HEK293 (cell line): ENCODE data around the gene MEFV.
A peak's percentile ranks its signal among the peaks of the same experiment; 100 is the strongest.

Experiments used
- PRDM10 ChIP-seq: fragments of 450-650 bp; formaldehyde crosslinking; IDR thresholded peaks from 2 replicates; pipeline ENCODE4 v1.5.1; 2016; ENCODE audit warnings: missing biosample characterization, missing genetic modification characterization
- PRDM4 ChIP-seq: fragments of 450-650 bp; formaldehyde crosslinking; IDR thresholded peaks from 2 replicates; pipeline ENCODE4 v1.5.1; 2017; ENCODE audit warnings: missing biosample characterization, missing genetic modification characterization
- SCRT1 ChIP-seq: fragments of 450-650 bp; formaldehyde crosslinking; IDR thresholded peaks from 2 replicates; pipeline ENCODE4 v1.5.1; 2016; ENCODE audit warnings: missing biosample characterization, missing genetic modification characterization, borderline replicate concordance
- SCRT2 ChIP-seq: fragments of 450-650 bp; formaldehyde crosslinking; IDR thresholded peaks from 2 replicates; pipeline ENCODE4 v1.5.1; 2016; ENCODE audit warnings: missing biosample characterization, missing genetic modification characterization
- SETDB1 ChIP-seq: IDR thresholded peaks from one replicate; pipeline ENCODE4 v1.6.1; 2017; ENCODE audit warnings: mild to moderate bottlenecking, low read length, moderate library complexity, mixed read lengths; ENCODE audit not compliant: insufficient read length
- SP3 ChIP-seq: fragments of 450-650 bp; formaldehyde crosslinking; IDR thresholded peaks from 2 replicates; pipeline ENCODE4 v1.5.1; 2016; ENCODE audit warnings: missing biosample characterization, missing genetic modification characterization
- TRIM28 ChIP-seq: IDR thresholded peaks from 2 replicates; pipeline ENCODE4 v1.6.1; 2011; ENCODE audit warnings: low read length, control low read depth, borderline replicate concordance
- ZBTB17 ChIP-seq: fragments of 450-650 bp; formaldehyde crosslinking; IDR thresholded peaks from 2 replicates; pipeline ENCODE4 v1.5.1; 2016; ENCODE audit warnings: missing biosample characterization, missing genetic modification characterization
- ZNF138 ChIP-seq: fragments of 450-650 bp; formaldehyde crosslinking; IDR thresholded peaks from 2 replicates; pipeline ENCODE4 v1.5.1; 2016; ENCODE audit warnings: missing biosample characterization, missing genetic modification characterization, borderline replicate concordance
- ZNF23 ChIP-seq: fragments of 450-650 bp; formaldehyde crosslinking; IDR thresholded peaks from 2 replicates; pipeline ENCODE4 v1.5.1; 2016; ENCODE audit warnings: missing biosample characterization, missing genetic modification characterization, borderline replicate concordance
- ZNF433 ChIP-seq: fragments of 450-650 bp; formaldehyde crosslinking; IDR thresholded peaks from 2 replicates; pipeline ENCODE4 v1.5.1; 2016; ENCODE audit warnings: missing biosample characterization, missing genetic modification characterization, low read depth
- ZNF548 ChIP-seq: fragments of 450-650 bp; formaldehyde crosslinking; IDR thresholded peaks from 2 replicates; pipeline ENCODE4 v1.5.1; 2016; ENCODE audit warnings: missing biosample characterization, missing genetic modification characterization
- ZNF623 ChIP-seq: fragments of 450-650 bp; formaldehyde crosslinking; IDR thresholded peaks from 2 replicates; pipeline ENCODE4 v1.5.1; 2016; ENCODE audit warnings: missing biosample characterization, missing genetic modification characterization
- ZNF76 ChIP-seq: fragments of 450-650 bp; formaldehyde crosslinking; IDR thresholded peaks from 2 replicates; pipeline ENCODE4; 2016; ENCODE audit warnings: low read depth, missing biosample characterization, missing genetic modification characterization, borderline replicate concordance
- ZNF777 ChIP-seq: fragments of 450-650 bp; formaldehyde crosslinking; IDR thresholded peaks from 2 replicates; pipeline ENCODE4 v1.5.1; 2017; ENCODE audit warnings: missing biosample characterization, missing genetic modification characterization, borderline replicate concordance
- ZNF785 ChIP-seq: fragments of 450-650 bp; formaldehyde crosslinking; IDR thresholded peaks from 2 replicates; pipeline ENCODE4 v1.5.1; 2016; ENCODE audit warnings: missing biosample characterization, missing genetic modification characterization
- ZSCAN30 ChIP-seq: fragments of 450-650 bp; IDR thresholded peaks from 2 replicates; pipeline ENCODE4 v1.5.1; 2018; ENCODE audit warnings: missing biosample characterization, mild to moderate bottlenecking, missing genetic modification characterization, moderate library complexity
- TF ChIP-seq, protein P1 (sequence below): fragments of 450-650 bp; formaldehyde crosslinking; IDR thresholded peaks from 2 replicates; pipeline ENCODE4 v1.5.1; 2016; ENCODE audit warnings: missing biosample characterization, missing genetic modification characterization
- TF ChIP-seq, protein P2 (sequence below): fragments of 450-650 bp; formaldehyde crosslinking; IDR thresholded peaks from 2 replicates; pipeline ENCODE4 v1.5.1; 2016; ENCODE audit warnings: missing biosample characterization, missing genetic modification characterization
- TF ChIP-seq, protein P3 (sequence below): fragments of 450-650 bp; formaldehyde crosslinking; IDR thresholded peaks from 2 replicates; pipeline ENCODE4 v1.5.1; 2016; ENCODE audit warnings: missing biosample characterization, missing genetic modification characterization
- TF ChIP-seq, protein P4 (sequence below): fragments of 450-650 bp; formaldehyde crosslinking; IDR thresholded peaks from 2 replicates; pipeline ENCODE4 v1.5.1; 2016; ENCODE audit warnings: missing biosample characterization, missing genetic modification characterization
- TF ChIP-seq, protein P5 (sequence below): fragments of 450-650 bp; formaldehyde crosslinking; IDR thresholded peaks from 2 replicates; pipeline ENCODE4 v1.5.1; 2016; ENCODE audit warnings: missing biosample characterization, missing genetic modification characterization

MEFV gene

DNA sequence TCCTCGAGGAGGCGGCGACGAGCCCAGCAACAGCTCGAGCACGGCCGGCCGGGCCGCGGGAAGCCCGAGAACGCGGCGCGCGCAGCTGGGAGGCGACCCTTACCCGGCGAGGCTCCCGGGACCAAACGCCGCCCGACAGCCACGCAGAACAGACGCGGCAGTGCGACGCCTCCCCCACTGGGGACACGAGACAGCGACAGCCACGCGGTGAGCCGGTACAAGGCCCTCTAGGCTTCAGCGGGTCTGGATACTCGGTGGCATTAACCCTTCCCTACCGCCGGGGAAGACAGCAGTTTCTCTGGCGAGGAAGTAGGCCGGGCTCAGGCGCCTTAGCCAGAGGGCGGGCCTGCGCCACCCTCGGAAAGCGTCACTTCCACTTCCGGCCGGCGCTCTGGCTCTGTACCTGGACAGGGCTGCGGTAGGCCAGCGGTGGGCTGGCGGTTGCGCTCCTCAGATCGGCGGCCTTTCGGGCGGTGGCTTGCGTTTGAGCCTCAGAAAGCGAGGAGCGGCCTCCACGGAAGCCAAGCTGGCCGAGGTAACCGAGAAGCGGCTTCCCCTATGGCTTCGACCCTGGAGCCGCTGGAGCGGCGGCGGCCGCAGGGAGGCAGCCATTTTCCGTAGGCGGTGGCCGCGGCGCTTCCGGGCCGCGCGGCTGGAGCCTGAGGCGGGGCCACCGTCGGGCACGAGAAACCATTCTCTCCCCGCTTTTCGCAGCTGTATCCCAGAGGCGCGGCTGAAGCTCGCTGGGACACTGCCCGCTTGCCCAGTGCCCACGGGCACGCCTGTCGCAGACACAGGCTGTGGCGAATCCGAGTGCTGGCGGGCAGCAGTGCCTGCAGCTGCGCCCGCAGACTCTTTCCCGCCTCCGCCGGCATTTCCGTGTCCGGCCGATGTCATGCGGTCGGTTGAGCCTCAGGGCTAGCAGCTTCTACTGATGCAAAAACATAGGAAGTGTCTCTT is 49.0 kb upstream of the MEFV start, which contains the start of the genes TIGD7 and ZNF75A (continued):
- TF ChIP-seq PRDM10 (0 out of 2 replicates have a peak, but pooled peaks have one; percentile 6), SCRT1 (no peak), SETDB1 (peak; percentile 87), SP3 (tag by site-specific recombination) (peak; percentile 73), ZNF76 (tag by site-specific recombination) (peak; percentile 36; the same call in 1 of the 2 replicates), TRIM28 (peak; percentile 51; the same call in 1 of the 2 replicates), ZNF138 (tag by site-specific recombination) (no peak), ZNF623 (tag by site-specific recombination) (no peak), PRDM4 (tag by site-specific recombination) (peak; percentile 49; the same call in 1 of the 2 replicates), ZSCAN30 (tag by site-specific recombination) (peak; percentile 85), ZBTB17 (peak; percentile 77), ZNF433 (tag by site-specific recombination) (no peak), ZNF23 (no peak), SCRT2 (tag by site-specific recombination) (peak; percentile 33; the same call in 1 of the 2 replicates), ZNF777 (tag by site-specific recombination) (peak; percentile 45; the same call in 1 of the 2 replicates), ZNF548 (peak; percentile 68; the same call in 1 of the 2 replicates), ZNF785 (tag by site-specific recombination) (0 out of 2 replicates have a peak, but pooled peaks have one; percentile 36)
- TF ChIP-seq, protein P1, sequence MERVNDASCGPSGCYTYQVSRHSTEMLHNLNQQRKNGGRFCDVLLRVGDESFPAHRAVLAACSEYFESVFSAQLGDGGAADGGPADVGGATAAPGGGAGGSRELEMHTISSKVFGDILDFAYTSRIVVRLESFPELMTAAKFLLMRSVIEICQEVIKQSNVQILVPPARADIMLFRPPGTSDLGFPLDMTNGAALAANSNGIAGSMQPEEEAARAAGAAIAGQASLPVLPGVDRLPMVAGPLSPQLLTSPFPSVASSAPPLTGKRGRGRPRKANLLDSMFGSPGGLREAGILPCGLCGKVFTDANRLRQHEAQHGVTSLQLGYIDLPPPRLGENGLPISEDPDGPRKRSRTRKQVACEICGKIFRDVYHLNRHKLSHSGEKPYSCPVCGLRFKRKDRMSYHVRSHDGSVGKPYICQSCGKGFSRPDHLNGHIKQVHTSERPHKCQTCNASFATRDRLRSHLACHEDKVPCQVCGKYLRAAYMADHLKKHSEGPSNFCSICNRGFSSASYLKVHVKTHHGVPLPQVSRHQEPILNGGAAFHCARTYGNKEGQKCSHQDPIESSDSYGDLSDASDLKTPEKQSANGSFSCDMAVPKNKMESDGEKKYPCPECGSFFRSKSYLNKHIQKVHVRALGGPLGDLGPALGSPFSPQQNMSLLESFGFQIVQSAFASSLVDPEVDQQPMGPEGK (tag by site-specific recombination) = no peak
- TF ChIP-seq, protein P2, sequence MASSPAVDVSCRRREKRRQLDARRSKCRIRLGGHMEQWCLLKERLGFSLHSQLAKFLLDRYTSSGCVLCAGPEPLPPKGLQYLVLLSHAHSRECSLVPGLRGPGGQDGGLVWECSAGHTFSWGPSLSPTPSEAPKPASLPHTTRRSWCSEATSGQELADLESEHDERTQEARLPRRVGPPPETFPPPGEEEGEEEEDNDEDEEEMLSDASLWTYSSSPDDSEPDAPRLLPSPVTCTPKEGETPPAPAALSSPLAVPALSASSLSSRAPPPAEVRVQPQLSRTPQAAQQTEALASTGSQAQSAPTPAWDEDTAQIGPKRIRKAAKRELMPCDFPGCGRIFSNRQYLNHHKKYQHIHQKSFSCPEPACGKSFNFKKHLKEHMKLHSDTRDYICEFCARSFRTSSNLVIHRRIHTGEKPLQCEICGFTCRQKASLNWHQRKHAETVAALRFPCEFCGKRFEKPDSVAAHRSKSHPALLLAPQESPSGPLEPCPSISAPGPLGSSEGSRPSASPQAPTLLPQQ (tag by site-specific recombination) = peak; percentile 53
- TF ChIP-seq, protein P3, sequence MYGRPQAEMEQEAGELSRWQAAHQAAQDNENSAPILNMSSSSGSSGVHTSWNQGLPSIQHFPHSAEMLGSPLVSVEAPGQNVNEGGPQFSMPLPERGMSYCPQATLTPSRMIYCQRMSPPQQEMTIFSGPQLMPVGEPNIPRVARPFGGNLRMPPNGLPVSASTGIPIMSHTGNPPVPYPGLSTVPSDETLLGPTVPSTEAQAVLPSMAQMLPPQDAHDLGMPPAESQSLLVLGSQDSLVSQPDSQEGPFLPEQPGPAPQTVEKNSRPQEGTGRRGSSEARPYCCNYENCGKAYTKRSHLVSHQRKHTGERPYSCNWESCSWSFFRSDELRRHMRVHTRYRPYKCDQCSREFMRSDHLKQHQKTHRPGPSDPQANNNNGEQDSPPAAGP (tag by site-specific recombination) = 0 out of 2 replicates have a peak, but pooled peaks have one; percentile 33
- TF ChIP-seq, protein P4, sequence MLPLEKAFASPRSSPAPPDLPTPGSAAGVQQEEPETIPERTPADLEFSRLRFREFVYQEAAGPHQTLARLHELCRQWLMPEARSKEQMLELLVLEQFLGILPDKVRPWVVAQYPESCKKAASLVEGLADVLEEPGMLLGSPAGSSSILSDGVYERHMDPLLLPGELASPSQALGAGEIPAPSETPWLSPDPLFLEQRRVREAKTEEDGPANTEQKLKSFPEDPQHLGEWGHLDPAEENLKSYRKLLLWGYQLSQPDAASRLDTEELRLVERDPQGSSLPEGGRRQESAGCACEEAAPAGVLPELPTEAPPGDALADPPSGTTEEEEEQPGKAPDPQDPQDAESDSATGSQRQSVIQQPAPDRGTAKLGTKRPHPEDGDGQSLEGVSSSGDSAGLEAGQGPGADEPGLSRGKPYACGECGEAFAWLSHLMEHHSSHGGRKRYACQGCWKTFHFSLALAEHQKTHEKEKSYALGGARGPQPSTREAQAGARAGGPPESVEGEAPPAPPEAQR (tag by site-specific recombination) = no peak
- TF ChIP-seq, protein P5, sequence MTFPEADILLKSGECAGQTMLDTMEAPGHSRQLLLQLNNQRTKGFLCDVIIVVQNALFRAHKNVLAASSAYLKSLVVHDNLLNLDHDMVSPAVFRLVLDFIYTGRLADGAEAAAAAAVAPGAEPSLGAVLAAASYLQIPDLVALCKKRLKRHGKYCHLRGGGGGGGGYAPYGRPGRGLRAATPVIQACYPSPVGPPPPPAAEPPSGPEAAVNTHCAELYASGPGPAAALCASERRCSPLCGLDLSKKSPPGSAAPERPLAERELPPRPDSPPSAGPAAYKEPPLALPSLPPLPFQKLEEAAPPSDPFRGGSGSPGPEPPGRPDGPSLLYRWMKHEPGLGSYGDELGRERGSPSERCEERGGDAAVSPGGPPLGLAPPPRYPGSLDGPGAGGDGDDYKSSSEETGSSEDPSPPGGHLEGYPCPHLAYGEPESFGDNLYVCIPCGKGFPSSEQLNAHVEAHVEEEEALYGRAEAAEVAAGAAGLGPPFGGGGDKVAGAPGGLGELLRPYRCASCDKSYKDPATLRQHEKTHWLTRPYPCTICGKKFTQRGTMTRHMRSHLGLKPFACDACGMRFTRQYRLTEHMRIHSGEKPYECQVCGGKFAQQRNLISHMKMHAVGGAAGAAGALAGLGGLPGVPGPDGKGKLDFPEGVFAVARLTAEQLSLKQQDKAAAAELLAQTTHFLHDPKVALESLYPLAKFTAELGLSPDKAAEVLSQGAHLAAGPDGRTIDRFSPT (tag by site-specific recombination) = peak; percentile 47; the same call in 1 of the 2 replicates
